K562 (cell line): ENCODE measurements around the gene PLD1. TPM values are rescaled to one million over a fixed set of nuclear protein-coding genes. Genes with fewer than 3 reads are reported as not detected.
A peak's percentile ranks its signal among the peaks of the same experiment; 100 is the strongest.

Experiments
- BRD9 ChIP-seq: fragments of 450-650 bp; IDR thresholded peaks from 2 replicates; pipeline ENCODE4 v1.6.1; 2018; ENCODE audit warnings: low read depth; ENCODE audit not compliant: partially characterized antibody
- CBX8 ChIP-seq: fragments of 200-600 bp; sonication (generic); IDR thresholded peaks from 2 replicates; pipeline ENCODE4 v1.6.1; 2012; ENCODE audit warnings: borderline replicate concordance, mixed run types, low read depth, mild to moderate bottlenecking, moderate library complexity, mixed read lengths, low read length, control low read depth, inconsistent platforms; ENCODE audit not compliant: poor library complexity, severe bottlenecking; ENCODE audit errors: extremely low read depth
- DMBX1 ChIP-seq: fragments of 250-450 bp; sonication (Bioruptor Pico); IDR thresholded peaks from 2 replicates; pipeline ENCODE4 v1.8.0; 2022; ENCODE audit warnings: inconsistent platforms, mild to moderate bottlenecking, moderate library complexity, borderline replicate concordance
- ESRRA ChIP-seq: fragments of 450-650 bp; IDR thresholded peaks from 2 replicates; pipeline ENCODE4 v1.6.1; 2014; ENCODE audit warnings: low read depth, mild to moderate bottlenecking, moderate library complexity, borderline replicate concordance
- ETV1 ChIP-seq: fragments of 450-650 bp; conservative IDR thresholded peaks from 2 replicates; pipeline ENCODE4 v1.6.1; 2016; ENCODE audit warnings: missing genetic modification characterization, control low read depth, low read depth, missing compliant biosample characterization
- FIP1L1 ChIP-seq: fragments of 200-400 bp; formaldehyde crosslinking; IDR thresholded peaks from 2 replicates; pipeline ENCODE4 v1.6.1; 2018; ENCODE audit warnings: mild to moderate bottlenecking, low read depth, low read length; ENCODE audit not compliant: poor library complexity, severe bottlenecking
- FOSL1 ChIP-seq: fragments of 200-800 bp; sonication (Bioruptor generic); conservative IDR thresholded peaks from 2 replicates; pipeline ENCODE4 v1.6.1; 2016; ENCODE audit warnings: missing genetic modification characterization, missing compliant biosample characterization
- HEY1 ChIP-seq: fragments of 250-450 bp; sonication (Bioruptor Pico); IDR thresholded peaks from 2 replicates; pipeline ENCODE4 v1.5.0; 2020; ENCODE audit warnings: mild to moderate bottlenecking, moderate library complexity, borderline replicate concordance
- HMBOX1 ChIP-seq: sonication (generic); IDR thresholded peaks from 2 replicates; pipeline ENCODE4 v1.6.1; 2016
- HNRNPL ChIP-seq: fragments of 200-400 bp; formaldehyde crosslinking; IDR thresholded peaks from 2 replicates; pipeline ENCODE4 v1.6.1; 2017; ENCODE audit warnings: low read depth, mild to moderate bottlenecking, low read length
- HSF4 ChIP-seq: fragments of 250-450 bp; sonication (Bioruptor Pico); IDR thresholded peaks from 2 replicates; pipeline ENCODE4 v2.1.2; 2022; ENCODE audit warnings: mild to moderate bottlenecking, moderate library complexity, borderline replicate concordance
- KLF13 ChIP-seq: fragments of 450-650 bp; IDR thresholded peaks from 2 replicates; pipeline ENCODE4 v1.6.1; 2016; ENCODE audit warnings: missing genetic modification characterization, low read depth, mild to moderate bottlenecking, missing compliant biosample characterization, moderate library complexity, borderline replicate concordance
- MCM2 ChIP-seq: fragments of 450-650 bp; IDR thresholded peaks from 2 replicates; pipeline ENCODE4 v1.6.1; 2017; ENCODE audit warnings: low read depth, mild to moderate bottlenecking
- MCM7 ChIP-seq, 2 experiments: fragments of 450-650 bp; IDR thresholded peaks; 2 replicates each; pipeline ENCODE4 v1.6.1; 2016 to 2018
- MECOM ChIP-seq: fragments of 250-450 bp; sonication (Bioruptor Pico); IDR thresholded peaks from 2 replicates; pipeline ENCODE4 v1.8.0; 2022; ENCODE audit warnings: inconsistent platforms
- NR2F6 ChIP-seq: fragments of 450-650 bp; formaldehyde crosslinking; IDR thresholded peaks from 2 replicates; pipeline ENCODE4 v1.4.0; 2020; ENCODE audit warnings: mild to moderate bottlenecking
- OTX1 ChIP-seq: fragments of 450-650 bp; formaldehyde crosslinking; IDR thresholded peaks from 2 replicates; pipeline ENCODE4 v1.4.0; 2022; ENCODE audit warnings: mild to moderate bottlenecking
- PCBP1 ChIP-seq: fragments of 200-400 bp; formaldehyde crosslinking; IDR thresholded peaks from 2 replicates; pipeline ENCODE4 v1.6.1; 2018; ENCODE audit warnings: mild to moderate bottlenecking, low read depth, low read length; ENCODE audit not compliant: poor library complexity, severe bottlenecking
- POLR2AphosphoS2 ChIP-seq: IDR thresholded peaks from 2 replicates; pipeline ENCODE4 v1.6.1; 2012; ENCODE audit warnings: low read length, improper control_type of control experiment
- RBM14 ChIP-seq: fragments of 200-400 bp; formaldehyde crosslinking; IDR thresholded peaks from 2 replicates; pipeline ENCODE4 v1.6.1; 2018; ENCODE audit warnings: low read depth, mild to moderate bottlenecking, low read length, moderate library complexity, borderline replicate concordance; ENCODE audit not compliant: insufficient read depth
- SMAD1 ChIP-seq: fragments of 150-350 bp; IDR thresholded peaks from 2 replicates; pipeline ENCODE4 v1.6.1; 2014; ENCODE audit warnings: low read length, low read depth; ENCODE audit not compliant: partially characterized antibody
- SMARCE1 ChIP-seq: fragments of 450-650 bp; IDR thresholded peaks from 2 replicates; pipeline ENCODE4 v1.7.1; 2016; ENCODE audit warnings: mild to moderate bottlenecking
- SUPT5H ChIP-seq: fragments of 450-650 bp; IDR thresholded peaks from 2 replicates; pipeline ENCODE4 v1.6.1; 2016
- TRIM24 ChIP-seq, 2 experiments: fragments of 450-650 bp; IDR thresholded peaks; 2 replicates each; pipeline ENCODE4 v1.6.1; 2016
- TRIM28 ChIP-seq: fragments of 450-650 bp; IDR thresholded peaks from 2 replicates; pipeline ENCODE4 v1.6.1; 2017
- ZBTB1 ChIP-seq: sonication (generic); formaldehyde crosslinking; IDR thresholded peaks from 2 replicates; pipeline ENCODE4 v1.8.1; 2023; ENCODE audit warnings: missing genetic modification reagents, low read depth, mild to moderate bottlenecking, borderline replicate concordance
- ZEB2 ChIP-seq: fragments of 450-650 bp; IDR thresholded peaks from 2 replicates; pipeline ENCODE4 v1.6.1; 2016
- ZKSCAN3 ChIP-seq: fragments of 250-450 bp; sonication (Bioruptor Pico); IDR thresholded peaks from 2 replicates; pipeline ENCODE4 v1.4.0; 2020
- ZNF134 ChIP-seq: fragments of 250-450 bp; sonication (Bioruptor Pico); conservative IDR thresholded peaks from 2 replicates; pipeline ENCODE4 v1.4.0; 2020
- ZNF140 ChIP-seq: fragments of 250-450 bp; sonication (Bioruptor Pico); IDR thresholded peaks from 2 replicates; pipeline ENCODE4 v1.8.0; 2021; ENCODE audit warnings: moderate library complexity, mild to moderate bottlenecking, inconsistent platforms
- ZSCAN32 ChIP-seq: fragments of 450-650 bp; formaldehyde crosslinking; IDR thresholded peaks from 2 replicates; pipeline ENCODE4 v1.4.0; 2020; ENCODE audit warnings: mild to moderate bottlenecking, moderate library complexity
- polyA plus RNA-seq, 8 experiments: library from polyadenylated mRNA; depleted of rRNA in 4 of 8; stranded (reverse) in 5 of 8; unstranded in 3 of 8; fragments of >200 nt; fragmentation: Nextera tagmentation in 2 of 8; fragmentation: Illumina TruSeq in 1 of 8; extraction: Ambion mirVana in 2 of 8; extraction: Trizol in 1 of 8; gene quantifications; 2 replicates each; pipeline versions ENCODE4 v1.2.1 to v1.2.3, GENCODE V29; 2011 to 2014; ENCODE audit warnings: inconsistent platforms in 1 of 8, missing spikeins in 1 of 8
- total RNA-seq, 7 experiments: library from RNA; depleted of rRNA in 6 of 7; stranded (reverse); fragments of >200 nt in 6 of 7; fragmentation: Illumina TruSeq in 2 of 7; extraction: Trizol in 2 of 7; gene quantifications; 2 replicates each; pipeline versions ENCODE4 v1.2.1 to v1.2.3, GENCODE V29; 2011 to 2021; ENCODE audit warnings: low replicate concordance in 1 of 7
- TF ChIP-seq, protein P1 (sequence below): fragments of 450-650 bp; conservative IDR thresholded peaks from 2 replicates; pipeline ENCODE4 v1.6.1; 2016; ENCODE audit warnings: missing genetic modification characterization, low read depth, mild to moderate bottlenecking, missing compliant biosample characterization, moderate library complexity

PLD1 gene
- total and polyA plus RNA-seq, 9 of the 15 experiments (the other 6 are each of a cell fraction or from before 2014, with no cell fraction given) = 8.4 to 26.1 (median 18.6) TPM

DNA sequence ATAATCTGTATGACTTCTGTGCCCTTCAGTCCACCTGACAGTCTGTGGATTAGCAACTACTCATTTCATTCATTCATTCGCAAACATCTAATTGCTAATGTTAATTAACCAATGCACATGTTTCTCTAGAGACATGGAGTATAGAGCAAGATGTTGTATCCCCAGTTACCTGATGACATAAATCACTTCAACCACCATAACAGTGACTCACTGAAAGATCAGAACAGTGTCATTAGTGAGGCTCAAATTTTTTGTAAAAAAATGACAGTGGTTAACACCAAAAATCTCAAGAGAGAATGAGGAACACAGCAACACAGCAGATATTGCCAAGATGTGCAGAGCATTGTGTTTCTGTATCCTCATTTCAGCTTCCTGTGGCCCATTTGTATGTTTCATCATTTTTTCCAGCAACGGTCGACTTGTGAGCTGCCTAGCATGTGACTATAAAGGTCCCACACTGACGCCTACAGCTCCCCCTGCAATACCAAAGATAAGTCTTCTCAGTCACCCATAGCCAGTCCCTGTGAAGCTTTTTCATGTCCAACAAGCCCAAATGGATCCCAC lies 3.7 kb upstream of the PLD1 start (continued):
- TF ChIP-seq FOSL1 = peak; percentile 89
- TF ChIP-seq ZBTB1 (CRISPR knock-in tag) = no peak
- TF ChIP-seq SMARCE1 = peak; percentile 78
- no peak for TF ChIP-seq ZNF140 (CRISPR knock-in tag)
- no peak for TF ChIP-seq NR2F6 (CRISPR knock-in tag)
- TF ChIP-seq ZKSCAN3 (CRISPR knock-in tag) = no peak
- no peak for TF ChIP-seq FIP1L1
- TF ChIP-seq HSF4 (CRISPR knock-in tag) = no peak
- peak; percentile 92 for TF ChIP-seq BRD9
- TF ChIP-seq CBX8 = no peak
- TF ChIP-seq TRIM24 (IDR thresholded peaks at IDR 0.05) = peak; percentile 66 to 72
- TF ChIP-seq RBM14 = no peak
- TF ChIP-seq ZSCAN32 (CRISPR knock-in tag) = no peak
- TF ChIP-seq, protein P1, sequence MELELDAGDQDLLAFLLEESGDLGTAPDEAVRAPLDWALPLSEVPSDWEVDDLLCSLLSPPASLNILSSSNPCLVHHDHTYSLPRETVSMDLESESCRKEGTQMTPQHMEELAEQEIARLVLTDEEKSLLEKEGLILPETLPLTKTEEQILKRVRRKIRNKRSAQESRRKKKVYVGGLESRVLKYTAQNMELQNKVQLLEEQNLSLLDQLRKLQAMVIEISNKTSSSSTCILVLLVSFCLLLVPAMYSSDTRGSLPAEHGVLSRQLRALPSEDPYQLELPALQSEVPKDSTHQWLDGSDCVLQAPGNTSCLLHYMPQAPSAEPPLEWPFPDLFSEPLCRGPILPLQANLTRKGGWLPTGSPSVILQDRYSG (tag) = no peak
- TF ChIP-seq MCM7 (IDR thresholded peaks at IDR 0.05) = no peak
- TF ChIP-seq ZNF134 = no peak
- TF ChIP-seq MECOM = no peak
- no peak for TF ChIP-seq HNRNPL
- TF ChIP-seq SUPT5H = no peak
- peak; percentile 52 for TF ChIP-seq HMBOX1
- TF ChIP-seq SMAD1 = no peak
- TF ChIP-seq ETV1 (tag) = peak; percentile 85
- peak; percentile 90 for TF ChIP-seq DMBX1
- TF ChIP-seq POLR2AphosphoS2 = no peak
- TF ChIP-seq PCBP1 = no peak
- no peak for TF ChIP-seq ESRRA
- TF ChIP-seq OTX1 (CRISPR knock-in tag) = no peak
- TF ChIP-seq ZEB2 = peak; percentile 33; the same call in 1 of the 2 replicates
- TF ChIP-seq HEY1 (CRISPR knock-in tag) = no peak
- no peak for TF ChIP-seq MCM2
- TF ChIP-seq KLF13 = 0 out of 2 replicates have a peak, but pooled peaks have one; percentile 36
- no peak for TF ChIP-seq TRIM28
